Stimulated activated CD4-positive, alpha-beta T cell treated with anti-CD3 and anti-CD28 coated beads, Interleukin-4, amount 100 ng/mL, for 4 hours (primary cell): ENCODE data around the gene ABI2.
"Not testable (repeated sequence)": the region's sequence is repeated elsewhere in the genome, so short reads cannot be mapped to it uniquely, and the experiment has no call there.

Experiments used
- DNase-seq, 2 experiments: peaks; one replicate each; pipeline ENCODE4 v3.0.0-alpha.2; 2020

The ABI2 gene

GRCh38 chr2:203360833-203361430 lies 32.7 kb downstream of the ABI2 start:
- DNase-seq, result no peak

GRCh38 chr2:203361495-203361894 lies 33.3 kb downstream of the ABI2 start:
- no peak for DNase-seq

GRCh38 chr2:203361922-203362321 lies 33.7 kb downstream of the ABI2 start:
- DNase-seq, result no peak

GRCh38 chr2:203366639-203367466 lies 38.7 kb downstream of the ABI2 start:
- DNase-seq, result no peak

- not testable (repeated sequence) for DNase-seq
Observed at GRCh38 chr2:203372706-203373105, 44.5 kb downstream of the ABI2 start.

- DNase-seq, result no peak
Observed at GRCh38 chr2:203376173-203376572, 48.0 kb downstream of the ABI2 start.

GRCh38 chr2:203379156-203379555 lies 51.0 kb downstream of the ABI2 start:
- no peak for DNase-seq

GRCh38 chr2:203383038-203383437 lies 54.8 kb downstream of the ABI2 start:
- no peak for DNase-seq

GRCh38 chr2:203388153-203388552 lies 60.0 kb downstream of the ABI2 start:
- not testable (repeated sequence) for DNase-seq

- no peak for DNase-seq
Observed at GRCh38 chr2:203394519-203395227, 66.5 kb downstream of the ABI2 start.

- DNase-seq, result no peak
Observed at GRCh38 chr2:203395858-203396257, 67.7 kb downstream of the ABI2 start.

- no peak for DNase-seq
Observed at GRCh38 chr2:203396667-203397066, 68.5 kb downstream of the ABI2 start.

GRCh38 chr2:203399031-203399430 lies 70.8 kb downstream of the ABI2 start:
- no peak for DNase-seq

GRCh38 chr2:203400805-203401585 lies 72.8 kb downstream of the ABI2 start:
- no peak for DNase-seq

- no peak for DNase-seq
Observed at GRCh38 chr2:203404996-203405395, 76.8 kb downstream of the ABI2 start.

- no peak for DNase-seq
Observed at GRCh38 chr2:203407496-203407895, 79.3 kb downstream of the ABI2 start.

- DNase-seq, result no peak
Observed at GRCh38 chr2:203412546-203413331, 84.5 kb downstream of the ABI2 start.

GRCh38 chr2:203413796-203414195 lies 85.6 kb downstream of the ABI2 start:
- no peak for DNase-seq

GRCh38 chr2:203418271-203418670 lies 90.1 kb downstream of the ABI2 start:
- DNase-seq, result no peak

- no peak for DNase-seq
Observed at GRCh38 chr2:203427061-203427460, 98.9 kb downstream of the ABI2 start.

GRCh38 chr2:203429643-203430042 lies 101.4 kb downstream of the ABI2 start:
- DNase-seq, result not testable (repeated sequence)
